Measurements from ENCODE around the gene KIF26B.

KIF26B gene

GRCh38 chr1:245363461-245364200 lies 208.8 kb downstream of the KIF26B start:
- no peak for DNase-seq

DNA sequence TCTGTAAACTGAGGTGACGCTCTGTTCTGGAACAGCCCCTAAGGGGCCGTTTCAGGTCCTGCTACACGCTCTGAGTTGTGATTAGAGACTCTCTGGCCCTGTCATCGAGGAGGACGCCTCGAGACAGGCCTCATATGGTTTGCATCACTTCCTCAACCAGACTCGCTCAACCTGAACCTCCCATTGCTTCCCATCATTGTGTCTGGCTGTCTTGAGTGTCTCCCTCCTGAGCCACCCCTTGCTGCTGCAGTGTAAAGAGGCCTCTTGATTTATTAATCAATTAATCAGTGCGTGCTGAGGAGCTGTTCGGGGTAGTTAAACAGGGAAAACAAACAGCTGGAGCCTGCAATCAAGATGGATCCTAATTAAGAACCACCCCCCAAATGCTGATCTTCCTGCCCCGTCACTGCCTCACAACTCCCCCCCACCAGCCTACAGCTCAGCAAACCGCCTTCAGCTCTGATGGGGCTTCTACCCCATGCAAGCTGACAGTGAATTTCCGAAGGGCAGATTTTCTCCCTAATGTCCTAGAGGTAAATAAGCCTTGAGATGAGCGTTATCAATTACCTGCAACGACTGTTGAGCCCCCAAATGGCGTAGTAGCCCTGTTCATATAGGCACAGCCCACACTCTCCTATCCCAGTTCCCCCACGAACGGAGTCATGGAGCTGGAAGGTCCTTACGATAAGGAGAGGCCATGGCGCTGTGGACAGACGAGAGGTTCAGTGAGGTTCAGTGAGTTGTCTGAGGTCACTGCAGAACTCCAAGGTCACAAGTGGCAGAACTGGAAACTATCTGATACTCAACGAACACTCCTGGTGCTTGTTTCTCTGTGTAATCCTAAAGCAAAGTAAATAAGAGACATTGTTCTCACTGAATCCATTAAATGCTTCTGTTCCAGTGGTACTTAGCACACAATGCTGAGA lies 210.6 kb downstream of the KIF26B start:
- DNase-seq = no peak

- DNase-seq = no peak
These were observed 212.1 kb downstream of the KIF26B start for GRCh38 chr1:245366886-245367285.

GRCh38 chr1:245370175-245370825 lies 215.5 kb downstream of the KIF26B start:
- DNase-seq = no peak

- DNase-seq = no peak
These were observed 216.3 kb downstream of the KIF26B start for GRCh38 chr1:245370905-245371581.

DNA sequence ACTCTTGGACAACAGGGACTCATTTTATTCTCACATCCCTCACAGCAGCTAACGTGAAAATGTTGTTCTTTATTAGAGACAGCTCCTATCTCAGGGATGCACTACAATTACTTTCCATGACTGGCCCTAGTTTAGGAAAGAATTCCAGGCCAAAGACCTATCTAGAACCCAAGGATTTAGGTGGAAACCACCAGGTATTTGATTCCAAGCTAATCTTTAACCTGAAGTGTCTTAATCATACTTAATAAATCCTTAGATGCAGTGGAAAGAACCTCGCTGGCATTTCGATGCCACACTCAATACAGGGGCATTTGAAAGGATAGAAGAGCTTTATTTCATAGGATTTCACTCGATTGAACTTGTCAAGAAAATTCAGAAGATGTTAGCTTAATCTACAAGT lies 218.3 kb downstream of the KIF26B start:
- no peak for DNase-seq

DNA sequence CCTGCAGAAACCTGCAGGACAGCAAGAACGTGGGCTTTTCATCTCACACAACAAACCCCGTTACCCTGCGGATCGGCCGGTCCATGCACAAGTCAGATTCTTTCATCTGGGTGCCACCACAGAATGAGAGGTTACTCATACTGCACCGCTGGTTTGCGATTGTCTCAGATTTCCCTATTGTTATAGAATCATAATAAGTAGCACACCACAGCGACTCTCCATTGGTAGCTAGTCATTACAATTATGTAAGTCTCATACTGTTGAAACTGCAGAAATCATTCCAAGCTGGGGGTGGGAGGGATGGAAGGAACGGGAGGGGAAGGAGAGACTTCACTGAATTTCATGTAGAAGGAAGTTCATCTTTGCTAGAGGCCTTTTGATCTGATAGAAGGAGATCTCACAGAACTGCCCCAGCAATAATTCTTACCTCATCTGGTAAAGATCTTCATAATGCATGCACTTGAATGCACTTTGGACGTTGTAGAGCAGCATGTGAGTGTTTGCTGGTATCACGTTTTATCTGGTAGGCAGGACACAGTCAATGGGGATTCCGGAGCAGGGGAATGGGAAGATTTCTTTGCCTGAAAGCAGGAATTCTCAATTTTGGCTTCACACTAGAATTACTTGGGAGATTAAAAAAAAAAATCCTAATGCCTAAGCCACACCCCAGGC lies 221.1 kb downstream of the KIF26B start:
- DNase-seq = no peak

- no peak for DNase-seq
These were observed 223.1 kb downstream of the KIF26B start for GRCh38 chr1:245377854-245378253.

- no peak for DNase-seq
These were observed 223.5 kb downstream of the KIF26B start for GRCh38 chr1:245378311-245378722.

DNA sequence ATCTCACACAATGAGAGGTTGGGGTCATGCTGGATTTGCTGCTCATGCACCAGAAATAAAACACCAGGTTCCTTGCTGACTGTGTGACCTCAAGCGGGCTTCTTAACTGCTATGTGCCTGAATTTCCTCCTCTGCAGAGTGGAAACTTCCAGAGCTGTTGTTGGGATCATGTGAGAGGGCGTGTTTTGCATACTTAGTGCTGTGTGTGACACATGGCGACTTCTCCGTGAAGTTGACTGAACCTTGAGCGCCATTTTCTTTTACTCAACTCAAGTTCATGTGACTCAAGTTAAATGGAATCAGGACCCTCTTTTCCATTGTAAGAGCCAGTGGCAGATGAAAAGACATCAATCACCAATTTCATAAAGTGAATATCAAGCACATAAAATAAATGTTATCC lies 224.0 kb downstream of the KIF26B start:
- no peak for DNase-seq

DNA sequence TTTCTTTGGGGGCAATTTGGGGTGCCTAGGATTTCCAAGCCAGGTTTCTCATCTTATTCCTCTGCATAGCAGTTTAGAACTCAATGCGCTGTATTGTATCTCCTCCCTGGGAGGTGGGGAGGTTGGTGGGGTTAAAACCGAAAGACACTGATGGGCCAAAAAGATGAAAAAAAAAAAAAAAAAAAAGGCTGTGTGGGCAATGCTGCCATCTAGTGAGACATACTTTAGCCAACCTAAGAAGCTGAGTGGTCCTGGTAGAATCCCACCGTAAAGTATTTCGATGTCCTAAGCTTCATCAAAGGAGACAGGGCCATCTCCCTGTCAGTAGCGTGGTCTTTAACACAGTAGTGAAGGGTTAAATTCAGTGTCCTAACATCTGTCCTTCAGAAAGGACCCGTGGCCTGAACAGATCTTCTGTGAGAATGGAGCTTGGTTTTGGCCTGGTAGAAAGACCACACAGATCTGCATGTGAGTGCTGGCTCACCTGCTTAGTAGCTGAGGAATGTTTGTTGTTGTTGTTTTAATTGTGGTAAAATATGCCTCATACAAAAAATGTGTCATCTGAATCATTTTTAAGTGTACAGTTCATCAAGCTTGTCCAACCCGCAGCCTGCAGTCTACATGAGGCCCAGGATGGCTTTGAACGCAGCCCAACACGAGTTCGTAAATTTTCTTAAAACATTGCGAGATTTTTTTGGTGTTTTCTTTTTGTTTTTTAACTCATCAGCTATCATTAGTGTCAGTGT lies 226.2 kb downstream of the KIF26B start:
- DNase-seq = no peak

DNA sequence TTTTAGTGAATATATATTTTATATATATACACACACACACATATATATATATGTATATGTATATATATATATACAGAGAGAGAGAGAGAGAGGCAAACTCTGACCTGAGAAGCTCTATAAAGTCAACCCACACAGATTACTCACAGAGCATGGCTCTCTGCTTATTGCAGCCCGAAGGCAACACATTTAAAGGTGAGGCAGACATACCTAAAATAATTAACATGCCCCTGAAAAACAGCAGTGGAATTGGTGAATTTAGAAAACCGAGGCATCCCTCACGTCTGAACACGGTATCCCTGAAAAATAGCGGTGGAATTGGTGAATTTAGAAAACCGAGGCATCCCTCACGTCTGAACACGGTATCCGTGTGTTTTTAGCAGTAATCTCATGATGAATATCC lies 228.2 kb downstream of the KIF26B start:
- no peak for DNase-seq

DNA sequence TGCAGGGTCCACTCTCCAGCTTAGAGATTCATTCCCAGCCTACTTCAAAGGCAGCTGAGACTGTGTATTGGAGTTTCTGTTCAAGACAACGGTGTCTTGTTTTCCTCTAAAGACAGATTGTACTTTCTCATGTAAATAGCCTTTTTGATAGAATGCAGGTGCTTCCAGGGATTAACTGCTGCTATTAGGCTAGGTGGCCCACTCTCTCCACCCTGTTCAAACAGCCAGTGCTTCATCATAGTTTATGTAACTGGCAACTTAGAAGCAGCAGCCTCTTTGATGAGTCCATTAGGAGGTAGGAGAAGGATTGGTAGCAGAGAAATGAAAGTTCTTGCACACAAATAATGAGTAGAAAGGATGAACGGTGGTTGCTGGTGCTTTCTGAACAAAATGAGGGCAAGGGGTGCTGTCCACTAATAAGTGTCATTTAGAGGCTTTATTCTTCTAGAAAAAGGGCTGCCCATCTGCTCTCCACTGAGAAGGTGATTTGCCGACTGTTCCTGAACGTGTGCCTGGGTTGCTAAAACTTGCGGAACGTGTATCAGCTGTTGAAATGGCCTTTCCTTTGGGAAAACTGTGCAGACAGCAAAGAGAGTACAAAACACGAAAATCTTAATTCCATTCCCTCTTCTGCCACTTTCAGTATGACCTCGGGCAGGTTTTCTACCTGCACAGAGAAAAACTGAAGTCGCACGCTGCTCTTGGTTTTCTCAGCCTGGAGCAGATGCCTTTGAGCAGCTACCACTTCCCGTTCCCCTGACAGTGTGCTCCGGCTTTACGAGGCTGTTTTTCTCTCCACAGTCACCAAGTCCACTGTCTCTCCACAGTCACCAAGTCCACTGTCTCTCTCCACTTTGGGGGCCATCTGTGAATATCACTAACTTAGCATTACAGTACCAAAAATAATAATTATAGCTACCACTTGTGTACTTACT lies 228.9 kb downstream of the KIF26B start:
- DNase-seq = no peak

DNA sequence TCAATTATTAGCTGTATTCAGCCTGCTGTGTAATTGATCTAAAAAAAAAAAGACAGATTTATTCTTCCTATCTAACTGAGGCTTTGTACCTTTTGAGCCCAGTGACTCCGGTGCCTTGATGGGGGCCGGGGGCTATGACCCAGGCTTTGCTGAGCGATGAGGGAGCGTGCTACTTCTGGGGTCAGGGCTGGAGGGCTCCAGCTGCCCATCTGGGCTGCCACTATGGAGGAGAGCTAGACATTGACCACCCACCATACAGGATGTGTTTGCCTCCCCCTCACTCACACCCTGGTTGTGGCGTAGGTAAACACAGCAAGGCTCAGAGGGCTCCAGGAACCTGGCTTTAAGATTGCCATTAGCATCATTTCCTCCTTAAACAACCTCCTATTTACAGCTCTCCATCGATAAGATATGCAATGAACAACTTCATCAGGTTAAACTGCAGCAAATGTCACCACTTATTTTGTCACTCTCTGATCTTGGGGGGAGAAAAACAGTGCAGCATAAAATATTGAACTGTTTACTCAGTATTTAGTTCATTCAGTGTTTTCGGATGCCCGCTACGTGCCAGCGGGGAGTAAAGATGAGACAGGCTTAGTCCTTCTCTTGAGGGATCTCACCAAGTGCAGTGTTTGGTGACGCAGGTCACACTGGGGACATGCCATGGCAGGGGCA lies 231.6 kb downstream of the KIF26B start:
- no peak for DNase-seq

GRCh38 chr1:245388687-245389086 lies 233.9 kb downstream of the KIF26B start:
- DNase-seq = no peak

GRCh38 chr1:245389873-245390272 lies 235.1 kb downstream of the KIF26B start:
- no peak for DNase-seq

GRCh38 chr1:245390975-245391374 lies 236.2 kb downstream of the KIF26B start:
- no peak for DNase-seq

DNA sequence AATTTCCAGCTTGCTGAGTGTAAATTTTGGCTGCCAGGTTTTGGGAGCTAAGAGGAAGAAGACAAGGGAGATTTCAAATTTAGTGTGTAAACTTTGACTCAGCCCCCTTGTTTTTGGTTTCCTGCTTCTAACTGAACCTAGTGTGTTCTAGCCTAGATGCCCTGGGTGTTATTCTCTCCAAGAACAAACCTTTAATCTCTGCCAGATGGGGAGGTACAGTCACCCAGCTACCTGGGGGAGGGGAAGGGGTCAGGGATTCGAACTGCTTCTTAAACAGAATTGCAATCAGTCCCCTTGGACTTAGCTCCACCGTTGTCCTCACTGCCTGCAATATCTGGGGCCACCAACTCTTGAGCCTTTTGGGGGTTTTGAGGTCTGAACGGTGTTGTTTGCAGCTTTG lies 238.9 kb downstream of the KIF26B start:
- no peak for DNase-seq

DNA sequence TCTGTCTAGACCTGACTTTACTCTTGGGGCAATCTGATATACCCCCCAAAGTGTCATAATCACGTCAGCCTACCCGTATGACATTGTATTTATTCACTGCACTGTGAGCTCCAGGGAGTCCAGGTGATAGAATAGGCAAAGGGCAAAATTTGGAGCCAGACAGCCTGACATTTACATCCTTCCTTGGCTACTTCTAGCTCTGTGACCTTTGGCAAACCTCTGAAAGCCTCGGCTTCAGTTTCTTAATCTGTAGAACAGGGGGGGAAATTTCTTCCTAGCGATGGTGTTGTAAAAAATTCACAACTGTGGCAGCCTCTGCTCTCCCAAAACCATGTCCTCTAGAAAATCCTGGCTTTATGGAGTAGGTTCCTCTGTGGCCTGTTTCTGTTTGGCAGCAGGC lies 240.9 kb downstream of the KIF26B start:
- no peak for DNase-seq

- DNase-seq = no peak
These were observed 241.8 kb downstream of the KIF26B start for GRCh38 chr1:245396615-245397014.

Measured in GF-D8 (cell line).